GM12872 (cell line): Measurements from ENCODE around the gene SVBP.

Experiments
- TF ChIP-seq, protein P1 (sequence below): IDR thresholded peaks from 3 replicates; pipeline ENCODE4 v1.5.1; 2011; ENCODE audit warnings: low read depth, mild to moderate bottlenecking, low read length, moderate library complexity; ENCODE audit not compliant: insufficient read depth

The SVBP gene

DNA sequence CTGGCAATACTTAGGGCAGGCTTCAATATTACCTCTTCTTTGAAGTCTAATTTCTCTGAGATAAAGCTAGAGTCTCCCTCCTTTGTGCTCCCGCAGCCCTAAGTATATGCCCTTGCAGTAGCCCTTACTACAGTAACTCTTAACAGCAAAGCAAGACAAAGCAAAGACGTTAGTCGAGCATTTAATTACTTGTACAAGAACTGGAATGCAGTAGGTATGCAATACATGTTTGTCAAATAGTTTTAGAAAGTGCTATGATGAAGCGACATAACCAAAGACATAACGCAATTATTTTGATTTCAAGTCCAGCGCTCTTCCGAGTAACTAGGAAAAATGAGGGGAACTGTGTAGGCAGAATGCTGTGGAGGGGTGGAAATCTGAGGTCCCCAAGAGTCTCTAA, 51.9 kb downstream of the SVBP start:
- TF ChIP-seq, protein P1, sequence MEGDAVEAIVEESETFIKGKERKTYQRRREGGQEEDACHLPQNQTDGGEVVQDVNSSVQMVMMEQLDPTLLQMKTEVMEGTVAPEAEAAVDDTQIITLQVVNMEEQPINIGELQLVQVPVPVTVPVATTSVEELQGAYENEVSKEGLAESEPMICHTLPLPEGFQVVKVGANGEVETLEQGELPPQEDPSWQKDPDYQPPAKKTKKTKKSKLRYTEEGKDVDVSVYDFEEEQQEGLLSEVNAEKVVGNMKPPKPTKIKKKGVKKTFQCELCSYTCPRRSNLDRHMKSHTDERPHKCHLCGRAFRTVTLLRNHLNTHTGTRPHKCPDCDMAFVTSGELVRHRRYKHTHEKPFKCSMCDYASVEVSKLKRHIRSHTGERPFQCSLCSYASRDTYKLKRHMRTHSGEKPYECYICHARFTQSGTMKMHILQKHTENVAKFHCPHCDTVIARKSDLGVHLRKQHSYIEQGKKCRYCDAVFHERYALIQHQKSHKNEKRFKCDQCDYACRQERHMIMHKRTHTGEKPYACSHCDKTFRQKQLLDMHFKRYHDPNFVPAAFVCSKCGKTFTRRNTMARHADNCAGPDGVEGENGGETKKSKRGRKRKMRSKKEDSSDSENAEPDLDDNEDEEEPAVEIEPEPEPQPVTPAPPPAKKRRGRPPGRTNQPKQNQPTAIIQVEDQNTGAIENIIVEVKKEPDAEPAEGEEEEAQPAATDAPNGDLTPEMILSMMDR = no peak

DNA sequence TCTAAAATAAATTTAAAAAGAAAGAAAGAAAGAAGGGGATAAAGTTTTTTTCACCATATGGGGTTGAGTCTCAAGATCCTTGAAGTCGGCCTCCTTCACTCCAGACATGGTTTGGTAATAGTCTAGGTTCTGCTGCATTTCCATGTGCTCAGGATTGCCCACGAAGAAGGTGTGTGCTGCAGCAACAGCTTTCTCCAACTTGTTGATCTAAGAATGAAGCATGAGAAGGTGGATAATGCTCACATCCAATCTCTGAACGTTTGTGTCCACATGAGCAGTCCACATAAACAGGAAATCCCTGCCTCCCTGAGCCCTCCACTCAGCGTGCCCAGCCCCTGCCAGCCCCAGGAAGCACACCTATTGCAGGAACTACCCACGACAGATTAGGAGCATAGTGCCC, 54.9 kb downstream of the SVBP start:
- TF ChIP-seq, protein P1 = no peak

DNA sequence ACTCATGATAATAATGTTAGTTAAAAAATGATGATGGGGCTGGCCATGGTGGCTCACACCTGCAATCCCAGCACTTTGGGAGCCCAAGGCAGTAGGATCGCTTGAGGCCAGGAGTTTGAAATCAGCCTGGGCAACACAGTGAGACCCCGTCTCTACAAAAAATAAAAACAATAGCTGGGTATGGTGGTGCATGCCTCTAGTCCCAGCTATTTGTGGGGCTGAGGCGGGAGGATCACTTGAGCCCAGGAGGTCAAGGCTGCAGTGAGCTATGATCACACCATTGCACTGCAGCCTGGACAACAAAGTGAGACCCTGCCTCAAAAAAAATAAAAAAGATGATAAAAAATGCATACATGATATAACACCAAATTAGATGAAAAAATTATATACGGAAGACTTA, 55.6 kb downstream of the SVBP start:
- TF ChIP-seq, protein P1 = no peak

DNA sequence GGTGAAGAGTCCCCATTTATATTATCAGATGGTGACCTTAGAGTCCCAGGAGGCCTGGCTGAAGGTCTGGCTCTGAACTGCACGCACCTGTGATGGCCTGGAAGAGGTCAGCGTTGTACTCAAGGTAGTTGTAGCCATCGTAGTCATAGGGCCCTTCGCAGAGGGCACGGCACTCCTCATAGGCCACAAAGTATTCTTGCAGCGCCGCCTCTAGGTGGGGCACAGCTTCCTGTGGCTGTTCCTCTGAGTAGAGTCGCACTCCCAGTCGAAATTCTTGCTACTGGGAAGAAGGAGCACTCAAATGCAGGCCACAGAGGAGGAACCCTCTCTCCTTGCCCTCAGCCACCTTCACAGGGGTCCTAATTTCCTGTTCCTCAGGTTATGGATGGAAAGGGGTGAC, 58.1 kb downstream of the SVBP start:
- TF ChIP-seq, protein P1 = no peak

DNA sequence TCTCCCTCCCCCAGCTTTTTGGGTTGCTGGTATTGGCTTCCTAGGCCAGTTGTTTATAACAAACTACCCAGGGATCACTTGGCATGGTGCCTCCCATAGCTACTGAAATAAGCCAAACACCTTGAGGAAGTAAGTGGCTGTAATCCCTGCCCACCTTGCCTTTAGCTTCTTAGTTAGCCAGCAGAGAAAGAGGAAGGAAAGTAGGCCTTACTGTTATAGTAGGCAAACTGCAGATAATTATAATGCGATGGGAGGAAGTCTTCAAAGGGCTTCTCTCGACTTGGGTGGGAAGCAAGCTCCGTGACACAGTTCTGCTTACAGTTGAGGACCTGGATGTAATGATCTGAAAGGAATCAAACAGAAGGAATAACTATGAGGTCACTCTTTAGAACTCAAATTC, 58.6 kb downstream of the SVBP start:
- TF ChIP-seq, protein P1 = no peak

DNA sequence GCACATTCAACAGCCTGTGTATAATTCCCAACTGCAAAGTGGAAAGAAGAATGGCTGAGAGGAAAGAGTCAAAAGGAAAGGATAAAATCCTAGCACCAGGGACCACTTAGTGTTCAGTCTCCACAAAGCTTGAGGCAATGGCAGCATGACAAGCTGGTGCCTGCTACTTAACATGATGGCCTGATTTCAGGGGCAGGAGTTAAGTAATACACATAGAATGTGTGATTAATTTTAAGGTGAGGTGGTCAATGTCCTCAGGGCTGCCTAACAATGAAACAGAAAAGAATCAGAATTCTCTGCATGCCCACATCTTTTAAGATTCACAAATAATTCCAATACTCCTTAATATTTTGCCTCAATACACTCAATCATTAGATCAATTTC, 59.3 kb downstream of the SVBP start:
- TF ChIP-seq, protein P1 = no peak
